CD4-positive, alpha-beta T cell treated with Interleukin-12 subunit alpha and Interleukin-12 subunit beta, for 1 hour (primary cell): ENCODE results near the gene ZNF14.
"Not testable (repeated sequence)": the region's sequence is repeated elsewhere in the genome, so short reads cannot be mapped to it uniquely, and the experiment has no call there.

Experiments
- DNase-seq: peaks from one replicate; pipeline ENCODE4 v3.0.0-alpha.2; 2020

ZNF14 gene

GRCh38 chr19:19686580-19686979 lies 46.3 kb downstream of the ZNF14 start:
- DNase-seq: no peak

- DNase-seq: not testable (repeated sequence)
These were observed 46.8 kb downstream of the ZNF14 start for GRCh38 chr19:19686119-19686518.

GRCh38 chr19:19679176-19680073 lies 53.5 kb downstream of the ZNF14 start:
- DNase-seq: no peak

GRCh38 chr19:19677579-19677978 lies 55.3 kb downstream of the ZNF14 start:
- no peak for DNase-seq

- DNase-seq: no peak
These were observed 58.6 kb downstream of the ZNF14 start for GRCh38 chr19:19674315-19674714.

GRCh38 chr19:19672816-19673215 lies 60.1 kb downstream of the ZNF14 start:
- DNase-seq: no peak

GRCh38 chr19:19670070-19670551 lies 62.8 kb downstream of the ZNF14 start:
- DNase-seq: no peak

GRCh38 chr19:19668230-19669012 lies 64.5 kb downstream of the ZNF14 start, which contains the start of gene ZNF101:
Gene ZNF101, plus strand, starts transcription at chr19:19668839. Its CDS starts 125 bp downstream, at chr19:19668964.
- DNase-seq: peak; percentile 95

GRCh38 chr19:19665420-19665948 lies 67.4 kb downstream of the ZNF14 start:
- not testable (repeated sequence) for DNase-seq

GRCh38 chr19:19663256-19664120 lies 69.4 kb downstream of the ZNF14 start, which contains the start of gene ATP13A1:
Gene ATP13A1, minus strand, starts transcription at chr19:19663676. Its CDS starts 10 bp downstream, at chr19:19663666.
- peak; percentile 97 for DNase-seq

GRCh38 chr19:19662871-19663255 lies 70.0 kb downstream of the ZNF14 start:
- no peak for DNase-seq

- DNase-seq: no peak
These were observed 70.6 kb downstream of the ZNF14 start for GRCh38 chr19:19662344-19662743.

GRCh38 chr19:19661675-19662251 lies 71.1 kb downstream of the ZNF14 start:
- DNase-seq: peak; percentile 66

- DNase-seq: no peak
These were observed 71.7 kb downstream of the ZNF14 start for GRCh38 chr19:19661141-19661674.
